Erythroblast (primary cell): Measurements from ENCODE around the gene SPATA4.

ENCODE experiments used
- GATA1 ChIP-seq: IDR thresholded peaks from 2 replicates; pipeline ENCODE4 v1.6.1; 2011; ENCODE audit warnings: low read depth, mild to moderate bottlenecking, control low read depth, low read length, moderate library complexity
- POLR2A ChIP-seq: IDR thresholded peaks from 2 replicates; pipeline ENCODE4 v1.6.1; 2011; ENCODE audit warnings: mild to moderate bottlenecking, low read length

DNA sequence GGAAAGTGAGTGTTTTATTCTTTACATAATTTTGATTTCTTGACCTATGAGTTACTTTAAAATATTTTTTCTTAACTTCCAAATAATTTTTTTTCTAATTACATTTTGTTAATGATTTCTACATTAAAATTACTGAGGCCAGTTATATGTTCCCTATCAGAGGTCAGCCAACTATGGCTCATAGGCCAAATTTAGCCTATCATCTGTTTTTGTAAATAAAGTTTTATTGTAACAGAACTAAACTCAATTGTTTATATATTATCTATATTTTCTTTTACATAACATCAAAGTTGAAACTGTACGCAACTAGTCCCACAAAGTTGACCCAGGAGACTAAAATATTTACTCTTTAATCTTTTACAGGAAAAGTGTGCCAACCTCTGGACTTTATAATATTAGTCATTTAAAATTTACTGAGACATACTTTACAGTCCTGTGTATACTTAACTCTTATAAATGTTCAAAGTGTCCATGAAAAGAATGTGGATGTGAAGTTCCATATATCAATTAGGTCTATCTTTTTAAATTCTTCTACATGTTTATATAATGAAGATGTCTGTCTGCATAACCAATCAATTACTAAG is 47.5 kb upstream of the SPATA4 start:
- no peak for TF ChIP-seq POLR2A
- TF ChIP-seq GATA1, result no peak
